Esophagus muscularis mucosa (tissue), 4 donors: Measurements from ENCODE around the gene FADD. TPM values are rescaled to one million over a fixed set of nuclear protein-coding genes. Genes with fewer than 3 reads are reported as not detected.

ENCODE experiments used
- DNase-seq: peaks from one replicate; pipeline ENCODE4 v3.0.0-alpha.2; 2017; ENCODE audit errors: extremely low spot score
- H3K27ac ChIP-seq, 4 donors: fragments of 200-600 bp; sonication (generic); replicated peaks in 1 of 4; 1 replicate in 3 of 4; 2 replicates in 1 of 4; pipeline ENCODE4 v1.5.1; 2016 to 2019; ENCODE audit warnings: mild to moderate bottlenecking in 1 of 4
- H3K27me3 ChIP-seq, 4 donors: fragments of 200-600 bp; sonication (generic); one replicate each; pipeline versions ENCODE4 v1.5.1 to v1.6.0; 2016 to 2019
- H3K36me3 ChIP-seq, 4 donors: fragments of 200-600 bp; sonication (generic); one replicate each; pipeline ENCODE4 v1.5.1; 2016 to 2019
- H3K4me1 ChIP-seq, 4 donors: fragments of 200-600 bp; sonication (generic); one replicate each; pipeline ENCODE4 v1.5.1; 2016 to 2019
- H3K4me3 ChIP-seq, 4 donors: fragments of 200-600 bp; sonication (generic); 1 replicate in 2 of 4; 2 replicates in 2 of 4; pipeline ENCODE4 v1.5.1; 2016 to 2019; ENCODE audit warnings: mild to moderate bottlenecking in 4 of 4, moderate library complexity in 1 of 4
- H3K9me3 ChIP-seq, 4 donors: fragments of 200-600 bp; sonication (generic); 1 replicate in 3 of 4; 2 replicates in 1 of 4; pipeline ENCODE4 v1.5.1; 2016 to 2019
- EP300 ChIP-seq: sonication (generic); formaldehyde crosslinking; IDR thresholded peaks from one replicate; pipeline ENCODE4 v1.6.1; 2017; ENCODE audit warnings: antibody characterized with exemption
- POLR2A ChIP-seq: fragments of 450-650 bp; IDR thresholded peaks from one replicate; pipeline ENCODE4 v1.6.1; 2017; ENCODE audit warnings: antibody characterized with exemption, moderate library complexity, mild to moderate bottlenecking, low read depth
- POLR2AphosphoS5 ChIP-seq, 2 donors: sonication (generic); formaldehyde crosslinking; IDR thresholded peaks; one replicate each; pipeline ENCODE4 v1.6.1; 2017; ENCODE audit warnings: antibody characterized with exemption in 2 of 2
- WGBS: methylation state at CpG from one replicate; pipeline ENCODE4 v1.1.5; 2018; 5-methylcytosine and 5-hydroxymethylcytosine counted together
- intact Hi-C: fragments of 100-400 bp; cut with DNase I; formaldehyde crosslinking; loops from one replicate; pipeline ENCODE4 v1.15.1; 2023
- total RNA-seq, 4 donors: library from RNA; depleted of rRNA; stranded (reverse); fragments of >200 nt; gene quantifications; one replicate each; pipeline versions ENCODE4 v1.1.0 to v1.2.1, GENCODE V29; 2016
- TF ChIP-seq, protein P1 (sequence below), 3 experiments: fragments of 200-600 bp in 2 of 3; fragments of 450-650 bp in 1 of 3; sonication (generic) in 2 of 3; IDR thresholded peaks; one replicate each; pipeline ENCODE4 v1.5.1; 2017 to 2019; ENCODE audit warnings: antibody characterized with exemption in 3 of 3, mild to moderate bottlenecking in 2 of 3, moderate library complexity in 1 of 3

The FADD gene
- total RNA-seq, 4 donors from 2014 or later, result 14.5 to 33.3 (median 21.5) TPM

DNA sequence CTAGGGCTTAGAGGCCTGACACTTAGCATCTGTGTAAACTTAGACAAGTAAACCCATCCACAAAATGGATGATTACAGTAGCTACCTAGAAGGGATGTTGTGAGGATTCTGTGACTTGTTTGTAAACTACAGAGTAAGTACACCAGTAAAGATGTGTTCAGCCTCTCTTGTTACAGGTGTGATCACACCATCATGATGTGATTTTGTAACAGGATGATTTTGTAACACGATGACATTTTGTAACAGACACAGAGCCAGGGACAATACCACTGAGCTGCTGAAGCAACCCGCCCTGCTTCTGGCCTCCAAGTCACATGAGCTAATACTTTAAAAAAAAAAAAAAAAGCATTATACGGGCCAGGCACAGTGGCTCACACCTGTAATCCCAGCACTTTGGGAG is 17.0 kb downstream of the FADD start:
- Histone ChIP-seq H3K9me3 (no peaks in the 10 kb centered on the region), H3K4me3 (no peak overlapping the region), H3K36me3 (no peaks in the 10 kb centered on the region), H3K4me1 (no peaks in the 10 kb centered on the region), H3K27me3 (peaks cover 0 to 17% (median 0%) of the 10 kb centered on the region in 4 donors), H3K27ac (no peak overlapping the region)
- intact Hi-C loops, result no loop called here
- TF ChIP-seq, protein P1, sequence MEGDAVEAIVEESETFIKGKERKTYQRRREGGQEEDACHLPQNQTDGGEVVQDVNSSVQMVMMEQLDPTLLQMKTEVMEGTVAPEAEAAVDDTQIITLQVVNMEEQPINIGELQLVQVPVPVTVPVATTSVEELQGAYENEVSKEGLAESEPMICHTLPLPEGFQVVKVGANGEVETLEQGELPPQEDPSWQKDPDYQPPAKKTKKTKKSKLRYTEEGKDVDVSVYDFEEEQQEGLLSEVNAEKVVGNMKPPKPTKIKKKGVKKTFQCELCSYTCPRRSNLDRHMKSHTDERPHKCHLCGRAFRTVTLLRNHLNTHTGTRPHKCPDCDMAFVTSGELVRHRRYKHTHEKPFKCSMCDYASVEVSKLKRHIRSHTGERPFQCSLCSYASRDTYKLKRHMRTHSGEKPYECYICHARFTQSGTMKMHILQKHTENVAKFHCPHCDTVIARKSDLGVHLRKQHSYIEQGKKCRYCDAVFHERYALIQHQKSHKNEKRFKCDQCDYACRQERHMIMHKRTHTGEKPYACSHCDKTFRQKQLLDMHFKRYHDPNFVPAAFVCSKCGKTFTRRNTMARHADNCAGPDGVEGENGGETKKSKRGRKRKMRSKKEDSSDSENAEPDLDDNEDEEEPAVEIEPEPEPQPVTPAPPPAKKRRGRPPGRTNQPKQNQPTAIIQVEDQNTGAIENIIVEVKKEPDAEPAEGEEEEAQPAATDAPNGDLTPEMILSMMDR (IDR thresholded peaks at IDR 0.05), result no peak
- TF ChIP-seq EP300 (no peak), POLR2AphosphoS5 (IDR thresholded peaks at IDR 0.05) (no peak), POLR2A (no peak)
- WGBS, result 74% methylated on average over 3 of the region's 3 CpGs
- DNase-seq, result no peak

DNA sequence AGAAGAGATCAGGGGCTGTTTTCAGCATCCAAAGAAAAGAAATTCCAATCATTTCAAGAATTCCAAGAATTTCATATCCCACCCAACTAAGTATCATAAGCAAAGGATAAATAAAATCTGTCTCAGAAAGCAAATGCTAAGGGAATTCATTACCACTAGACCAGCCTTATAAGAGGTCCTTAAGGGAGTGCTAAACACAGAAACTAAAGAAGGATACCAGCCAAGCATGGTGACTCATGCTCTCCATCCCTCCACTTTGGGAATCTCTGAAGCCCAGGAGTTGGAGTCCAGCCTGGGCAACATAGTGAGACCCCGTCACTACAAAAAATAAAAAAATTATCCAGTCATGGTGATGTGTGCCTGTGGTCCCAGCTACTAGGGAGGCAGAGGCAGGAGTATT is 17.8 kb downstream of the FADD start:
- WGBS, result 78% methylated on average over 1 of the region's 1 CpG
- no peaks in the 10 kb centered on the region for H3K9me3 ChIP-seq
- peaks cover 0 to 17% (median 0%) of the 10 kb centered on the region in 4 donors for H3K27me3 ChIP-seq
- no peak overlapping the region for H3K27ac ChIP-seq
- H3K4me1 ChIP-seq, result no peaks in the 10 kb centered on the region
- no peaks in the 10 kb centered on the region for H3K36me3 ChIP-seq
- TF ChIP-seq POLR2AphosphoS5 (IDR thresholded peaks at IDR 0.05), result no peak
- TF ChIP-seq POLR2A, result no peak
- TF ChIP-seq, protein P1 (IDR thresholded peaks at IDR 0.05), result no peak
- no peak for TF ChIP-seq EP300
- no peak overlapping the region for H3K4me3 ChIP-seq
- no peak for DNase-seq
- intact Hi-C loops, result no loop called here

GRCh38 chr11:70225681-70226177 is 22.6 kb downstream of the FADD start:
- 63% methylated on average over 6 of the region's 8 CpGs for WGBS
- Histone ChIP-seq H3K4me3 (no peak overlapping the region), H3K36me3 (no peaks in the 10 kb centered on the region), H3K27me3 (no peaks in the 10 kb centered on the region), H3K9me3 (no peaks in the 10 kb centered on the region), H3K4me1 (no peaks in the 10 kb centered on the region), H3K27ac (no peak overlapping the region)
- DNase-seq, result no peak
- TF ChIP-seq EP300 (no peak), POLR2A (no peak), POLR2AphosphoS5 (IDR thresholded peaks at IDR 0.05) (no peak)
- TF ChIP-seq, protein P1 (IDR thresholded peaks at IDR 0.05), result no peak
- intact Hi-C loops, result no loop called here

DNA sequence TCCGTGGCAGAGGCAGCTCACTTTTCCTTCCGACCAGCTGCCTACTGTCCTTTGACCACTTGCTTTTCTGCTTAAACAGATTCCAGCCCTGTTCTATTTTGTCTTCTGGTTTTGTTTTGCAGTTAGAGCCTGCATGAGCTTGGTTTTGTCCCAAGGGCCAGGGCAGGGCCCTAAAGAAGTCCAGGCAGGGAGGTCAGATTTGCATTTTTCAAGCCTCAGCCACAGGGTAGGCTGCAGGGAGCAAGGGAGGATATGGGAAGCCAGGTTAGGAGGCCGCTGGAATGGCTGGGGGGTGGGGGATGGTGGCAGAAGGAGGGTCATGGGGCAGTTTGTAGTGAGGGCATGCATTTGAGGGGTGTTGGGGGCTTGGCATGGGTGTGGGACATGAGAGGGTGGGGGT is 23.1 kb downstream of the FADD start:
- 87% methylated on average over 3 of the region's 3 CpGs for WGBS
- Histone ChIP-seq H3K4me3 (no peak overlapping the region), H3K36me3 (no peaks in the 10 kb centered on the region), H3K27me3 (no peaks in the 10 kb centered on the region), H3K4me1 (no peaks in the 10 kb centered on the region), H3K27ac (no peak overlapping the region), H3K9me3 (no peaks in the 10 kb centered on the region)
- intact Hi-C loops, result no loop called here
- no peak for DNase-seq
- TF ChIP-seq POLR2A, result no peak
- TF ChIP-seq, protein P1 (IDR thresholded peaks at IDR 0.05), result no peak
- no peak for TF ChIP-seq EP300
- TF ChIP-seq POLR2AphosphoS5 (IDR thresholded peaks at IDR 0.05), result no peak

- H3K4me3 ChIP-seq, result no peak overlapping the region
- H3K27me3 ChIP-seq, result no peaks in the 10 kb centered on the region
- intact Hi-C loops, result no loop called here
- no peak for DNase-seq
- H3K36me3 ChIP-seq, result no peaks in the 10 kb centered on the region
- TF ChIP-seq, protein P1 (IDR thresholded peaks at IDR 0.05), result no peak
- no peak for TF ChIP-seq POLR2AphosphoS5 (IDR thresholded peaks at IDR 0.05)
- TF ChIP-seq POLR2A, result no peak
- no peak for TF ChIP-seq EP300
- H3K4me1 ChIP-seq, result no peaks in the 10 kb centered on the region
- 21% methylated on average over 3 of the region's 9 CpGs for WGBS
- no peaks in the 10 kb centered on the region for H3K9me3 ChIP-seq
- H3K27ac ChIP-seq, result no peak overlapping the region
These were observed 23.9 kb downstream of the FADD start for GRCh38 chr11:70226967-70227366.
